OCI-LY1 (cell line): ENCODE results near the gene FAM81A.
"Not testable (repeated sequence)": the region's sequence is repeated elsewhere in the genome, so short reads cannot be mapped to it uniquely, and the experiment has no call there.

Source experiments
- H2AFZ ChIP-seq: fragments of 200-600 bp; sonication (generic), shearing (Covaris generic); 2 replicates; pipeline ENCODE4 v1.6.0; 2014; ENCODE audit warnings: antibody characterized with exemption, mild to moderate bottlenecking, low read length
- H3F3A ChIP-seq: fragments of 200-600 bp; sonication (generic), shearing (Covaris generic); 2 replicates; pipeline ENCODE4 v1.6.0; 2014; ENCODE audit warnings: mild to moderate bottlenecking, antibody characterized with exemption, low read length, moderate library complexity; ENCODE audit not compliant: insufficient read depth
- H3K27ac ChIP-seq: fragments of 200-600 bp; sonication (generic); 2 replicates; pipeline ENCODE4 v1.5.1; 2014; ENCODE audit warnings: low read length, mixed run types, mild to moderate bottlenecking, low read depth; ENCODE audit not compliant: poor library complexity, severe bottlenecking
- H3K27me3 ChIP-seq: fragments of 200-600 bp; sonication (generic); 2 replicates; pipeline ENCODE4 v1.6.0; 2014; ENCODE audit warnings: antibody characterized with exemption, mild to moderate bottlenecking, low read length, moderate library complexity; ENCODE audit not compliant: insufficient read depth
- H3K36me3 ChIP-seq: fragments of 200-600 bp; sonication (generic); 2 replicates; pipeline ENCODE4 v1.6.1; 2014; ENCODE audit warnings: mild to moderate bottlenecking, antibody characterized with exemption, low read length, moderate library complexity, mixed read lengths; ENCODE audit not compliant: insufficient read depth
- H3K4me1 ChIP-seq: fragments of 200-600 bp; sonication (generic); 2 replicates; pipeline ENCODE4 v1.5.1; 2014; ENCODE audit warnings: mild to moderate bottlenecking, low read length, moderate library complexity; ENCODE audit not compliant: insufficient read depth, severe bottlenecking
- H3K4me2 ChIP-seq: fragments of 200-600 bp; sonication (generic), shearing (Covaris generic); 2 replicates; pipeline ENCODE4 v1.6.1; 2014; ENCODE audit warnings: low read length
- H3K4me3 ChIP-seq: fragments of 200-600 bp; sonication (generic); 2 replicates; pipeline ENCODE4 v1.5.1; 2014; ENCODE audit warnings: low read length, low read depth, mild to moderate bottlenecking, mixed read lengths; ENCODE audit not compliant: poor library complexity, severe bottlenecking
- H3K79me2 ChIP-seq: fragments of 200-600 bp; shearing (Covaris generic); 2 replicates; pipeline ENCODE4 v1.6.1; 2016; ENCODE audit warnings: mixed run types, low read length, mixed read lengths; ENCODE audit not compliant: insufficient read depth
- H3K9ac ChIP-seq: fragments of 200-600 bp; sonication (generic), shearing (Covaris generic); 2 replicates; pipeline ENCODE4 v1.6.1; 2014; ENCODE audit warnings: mild to moderate bottlenecking, low read length, mixed read lengths
- H3K9me2 ChIP-seq: fragments of 200-600 bp; sonication (generic), shearing (Covaris generic); 2 replicates; pipeline ENCODE4 v1.6.1; 2014; ENCODE audit warnings: low read depth, mild to moderate bottlenecking, low read length, mixed read lengths
- H3K9me3 ChIP-seq: fragments of 200-600 bp; shearing (Covaris generic); 2 replicates; pipeline ENCODE4 v1.6.1; 2014; ENCODE audit warnings: low read length, mixed read lengths
- H4K20me1 ChIP-seq: fragments of 200-600 bp; sonication (generic), shearing (Covaris generic); 2 replicates; pipeline ENCODE4 v1.6.0; 2016; ENCODE audit warnings: mild to moderate bottlenecking, low read length; ENCODE audit not compliant: insufficient read depth
- EZH2 ChIP-seq: fragments of 200-600 bp; sonication (generic), shearing (Covaris generic); IDR thresholded peaks from 2 replicates; pipeline ENCODE4 v1.8.0; 2017; ENCODE audit warnings: borderline replicate concordance, mixed run types, mild to moderate bottlenecking, antibody characterized with exemption, low read length, moderate library complexity, mixed read lengths
- TF ChIP-seq, protein P1 (sequence below): fragments of 200-600 bp; sonication (generic), shearing (Covaris generic); IDR thresholded peaks from 2 replicates; pipeline ENCODE4 v1.5.1; 2017; ENCODE audit warnings: mild to moderate bottlenecking, antibody characterized with exemption, low read length, moderate library complexity, mixed read lengths

The FAM81A gene

GRCh38 chr15:59473226-59473625, 35.2 kb downstream of the FAM81A start:
- Histone ChIP-seq H3K9me3 (no peaks in the 10 kb centered on the region), H3K27me3 (no peaks in the 10 kb centered on the region), H3K79me2 (no peaks in the 10 kb centered on the region), H3K27ac (no peak overlapping the region), H3K9ac (no peak overlapping the region), H3K9me2 (no peaks in the 10 kb centered on the region), H4K20me1 (no peaks in the 10 kb centered on the region), H3K4me2 (no peak overlapping the region), H2AFZ (no peak overlapping the region), H3F3A (no peaks in the 10 kb centered on the region), H3K4me3 (no peak overlapping the region), H3K4me1 (no peaks in the 10 kb centered on the region), H3K36me3 (peaks cover 73% of the 10 kb centered on the region)
- no peak for TF ChIP-seq EZH2
- TF ChIP-seq, protein P1, sequence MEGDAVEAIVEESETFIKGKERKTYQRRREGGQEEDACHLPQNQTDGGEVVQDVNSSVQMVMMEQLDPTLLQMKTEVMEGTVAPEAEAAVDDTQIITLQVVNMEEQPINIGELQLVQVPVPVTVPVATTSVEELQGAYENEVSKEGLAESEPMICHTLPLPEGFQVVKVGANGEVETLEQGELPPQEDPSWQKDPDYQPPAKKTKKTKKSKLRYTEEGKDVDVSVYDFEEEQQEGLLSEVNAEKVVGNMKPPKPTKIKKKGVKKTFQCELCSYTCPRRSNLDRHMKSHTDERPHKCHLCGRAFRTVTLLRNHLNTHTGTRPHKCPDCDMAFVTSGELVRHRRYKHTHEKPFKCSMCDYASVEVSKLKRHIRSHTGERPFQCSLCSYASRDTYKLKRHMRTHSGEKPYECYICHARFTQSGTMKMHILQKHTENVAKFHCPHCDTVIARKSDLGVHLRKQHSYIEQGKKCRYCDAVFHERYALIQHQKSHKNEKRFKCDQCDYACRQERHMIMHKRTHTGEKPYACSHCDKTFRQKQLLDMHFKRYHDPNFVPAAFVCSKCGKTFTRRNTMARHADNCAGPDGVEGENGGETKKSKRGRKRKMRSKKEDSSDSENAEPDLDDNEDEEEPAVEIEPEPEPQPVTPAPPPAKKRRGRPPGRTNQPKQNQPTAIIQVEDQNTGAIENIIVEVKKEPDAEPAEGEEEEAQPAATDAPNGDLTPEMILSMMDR = no peak

GRCh38 chr15:59475161-59475560, 37.2 kb downstream of the FAM81A start:
- not testable (repeated sequence) for H3K27me3 ChIP-seq, H3F3A ChIP-seq, H4K20me1 ChIP-seq, H3K79me2 ChIP-seq, H3K4me1 ChIP-seq, H3K9ac ChIP-seq, H2AFZ ChIP-seq, H3K27ac ChIP-seq, H3K4me2 ChIP-seq, H3K9me2 ChIP-seq, H3K9me3 ChIP-seq, H3K4me3 ChIP-seq
- peaks cover 90% of the 10 kb centered on the region for H3K36me3 ChIP-seq

GRCh38 chr15:59484399-59484798, 46.4 kb downstream of the FAM81A start:
- H3K27ac ChIP-seq = no peak overlapping the region
- no peaks in the 10 kb centered on the region for H3K27me3 ChIP-seq
- peaks cover 7% of the 10 kb centered on the region; the same call in 1 of the 2 replicates for H3K9me3 ChIP-seq
- H3K4me1 ChIP-seq = peaks cover 10% of the 10 kb centered on the region
- peaks cover 71% of the 10 kb centered on the region for H3K36me3 ChIP-seq
- no peak overlapping the region for H3K4me2 ChIP-seq
- no peaks in the 10 kb centered on the region for H4K20me1 ChIP-seq
- peaks cover 1% of the 10 kb centered on the region; the same call in 1 of the 2 replicates for H3F3A ChIP-seq
- no peaks in the 10 kb centered on the region for H3K9me2 ChIP-seq
- H3K9ac ChIP-seq = no peak overlapping the region
- H3K4me3 ChIP-seq = no peak overlapping the region
- TF ChIP-seq, protein P1 = no peak
- TF ChIP-seq EZH2 = no peak
- no peaks in the 10 kb centered on the region for H3K79me2 ChIP-seq
- H2AFZ ChIP-seq = no peak overlapping the region

DNA sequence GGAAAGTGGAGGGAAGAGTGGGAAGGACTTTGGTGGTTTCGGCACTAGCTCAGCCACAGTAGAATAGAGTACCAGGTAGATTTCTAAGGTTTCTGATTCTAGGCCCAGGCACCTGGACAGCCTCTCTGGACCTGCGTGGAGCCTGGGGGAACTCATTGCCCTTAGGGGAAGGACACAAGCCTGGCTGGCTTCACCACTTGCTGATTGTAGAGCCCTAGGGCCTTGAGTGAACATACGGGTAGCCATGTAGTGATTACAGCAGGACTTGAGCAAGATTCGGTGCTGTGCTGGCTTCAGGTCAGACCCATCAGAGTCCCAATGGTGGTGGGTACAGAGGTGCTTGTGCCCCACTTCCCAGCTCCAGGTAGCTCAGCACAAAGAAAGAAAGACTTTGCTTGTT, 47.0 kb downstream of the FAM81A start:
- peaks cover 8% of the 10 kb centered on the region for H3F3A ChIP-seq
- H3K9me2 ChIP-seq = no peaks in the 10 kb centered on the region
- H3K9me3 ChIP-seq = peaks cover 10% of the 10 kb centered on the region; the same call in 1 of the 2 replicates
- H3K79me2 ChIP-seq = no peaks in the 10 kb centered on the region
- no peaks in the 10 kb centered on the region for H4K20me1 ChIP-seq
- TF ChIP-seq, protein P1 = no peak
- no peak for TF ChIP-seq EZH2
- H3K4me3 ChIP-seq = no peak overlapping the region
- H3K4me2 ChIP-seq = no peak overlapping the region
- H3K27ac ChIP-seq = no peak overlapping the region
- H3K4me1 ChIP-seq = peaks cover 10% of the 10 kb centered on the region
- no peak overlapping the region for H3K9ac ChIP-seq
- H3K36me3 ChIP-seq = peaks cover 64% of the 10 kb centered on the region
- H3K27me3 ChIP-seq = no peaks in the 10 kb centered on the region
- H2AFZ ChIP-seq = no peak overlapping the region

GRCh38 chr15:59489485-59489884, 51.5 kb downstream of the FAM81A start:
- not testable (repeated sequence) for H3K4me2 ChIP-seq, H3K4me3 ChIP-seq, H3K27me3 ChIP-seq, H3K79me2 ChIP-seq, H3K9me2 ChIP-seq, H3K27ac ChIP-seq, H3K9ac ChIP-seq, H2AFZ ChIP-seq, H4K20me1 ChIP-seq, H3K4me1 ChIP-seq
- Histone ChIP-seq H3K36me3 (peaks cover 39% of the 10 kb centered on the region), H3F3A (peaks cover 11% of the 10 kb centered on the region), H3K9me3 (peaks cover 10% of the 10 kb centered on the region; the same call in 1 of the 2 replicates)
